Stimulated activated CD8-positive, alpha-beta memory T cell treated with anti-CD3 and anti-CD28 coated beads, Interleukin-15, amount 100 ng/mL, for 24 hours (primary cell): ENCODE results near the gene FAM43A.

Experiments
- DNase-seq: peaks from one replicate; pipeline ENCODE4 v3.0.0-alpha.2; 2020; ENCODE audit warnings: low read depth

FAM43A gene

DNA sequence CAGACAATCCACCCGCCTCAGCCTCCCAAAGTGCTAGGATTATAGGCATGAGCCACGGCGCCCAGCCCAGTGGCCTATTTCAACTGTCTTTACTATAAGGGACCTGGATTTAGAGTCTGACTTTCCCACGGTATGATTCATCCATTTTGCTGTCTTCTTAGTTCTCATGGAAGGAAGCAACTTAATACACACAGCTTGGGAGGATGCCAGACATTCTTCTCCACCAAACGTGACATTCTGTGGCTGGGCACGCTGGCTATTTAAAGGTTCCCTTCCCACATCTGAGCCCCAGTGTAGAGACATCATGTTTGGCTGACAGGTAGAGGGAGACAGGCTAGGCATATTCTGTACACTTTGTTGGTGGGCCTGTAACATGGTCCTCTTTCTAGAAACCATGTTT is 26.2 kb downstream of the FAM43A start:
- no peak for DNase-seq

DNA sequence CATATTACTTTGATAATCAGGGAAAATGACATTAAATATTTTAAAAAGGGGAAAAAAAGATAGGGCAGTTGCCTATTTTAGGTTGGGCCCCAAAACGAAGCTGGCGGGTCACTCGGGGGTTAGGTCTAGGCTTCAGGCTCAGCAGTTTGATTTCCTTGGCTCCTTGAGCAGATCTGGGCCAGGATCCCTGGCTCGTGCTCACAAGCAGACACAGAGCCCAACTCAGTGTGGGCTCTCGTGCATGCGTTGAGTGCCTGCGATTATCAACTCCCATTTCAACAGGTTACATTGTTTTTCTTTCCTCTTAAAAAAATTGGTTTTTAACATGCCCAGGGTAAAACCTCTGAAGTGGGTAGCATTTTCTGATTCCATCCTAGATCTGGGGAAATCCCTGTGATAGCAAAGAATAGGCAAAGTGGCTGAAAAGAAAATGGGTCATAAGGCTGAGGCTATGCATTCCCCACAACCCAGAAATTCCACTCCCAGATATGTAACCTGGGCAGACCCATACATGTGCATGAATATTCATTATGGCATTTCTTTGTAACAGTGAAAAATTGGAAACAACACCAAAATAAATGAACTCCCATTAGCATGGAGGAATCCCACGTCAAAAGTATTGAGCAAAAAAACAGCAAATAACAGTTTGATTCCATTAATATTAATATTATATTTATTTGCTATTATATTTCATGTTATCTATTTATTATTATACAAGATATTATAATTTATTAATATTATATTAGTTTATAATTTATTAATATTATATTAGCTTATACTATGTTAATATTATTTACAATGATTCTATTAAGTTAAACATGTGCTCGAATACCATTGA is 27.8 kb downstream of the FAM43A start:
- DNase-seq, result no peak

DNA sequence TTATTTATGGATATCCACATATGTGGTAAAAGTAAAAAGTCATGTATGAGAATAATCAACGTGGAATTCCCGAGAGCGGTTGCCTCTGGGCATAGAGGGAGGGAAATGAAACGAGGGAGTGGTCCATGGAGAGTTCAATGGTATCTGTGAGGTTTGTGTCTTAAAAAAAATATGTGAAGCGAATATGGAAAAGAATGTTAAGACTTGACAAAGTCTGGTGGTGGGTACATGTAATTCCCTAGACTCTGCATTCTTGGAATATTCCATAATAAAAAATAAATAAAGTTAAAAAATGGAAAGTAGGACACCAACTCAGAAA is 28.4 kb downstream of the FAM43A start:
- no peak for DNase-seq

DNA sequence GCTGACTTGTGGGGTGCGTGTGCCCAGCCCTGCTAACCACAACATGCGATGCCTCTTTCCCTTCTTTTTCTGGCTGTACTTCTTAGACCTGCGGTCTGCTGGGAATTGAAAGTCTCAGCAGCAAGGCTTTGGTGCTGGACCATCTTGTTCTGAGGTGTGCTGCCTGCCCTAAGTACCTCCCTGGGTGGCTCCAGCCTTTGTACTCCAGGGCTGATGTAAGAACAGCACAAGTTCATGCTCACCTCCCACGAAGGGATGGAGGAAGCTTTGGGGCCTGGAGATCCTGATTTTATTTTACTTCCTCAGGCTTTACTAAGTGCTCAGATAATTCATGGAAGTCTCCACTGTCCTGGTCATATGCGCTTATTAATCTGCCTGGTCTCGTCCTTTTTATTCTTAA is 28.9 kb downstream of the FAM43A start:
- DNase-seq, result no peak

DNA sequence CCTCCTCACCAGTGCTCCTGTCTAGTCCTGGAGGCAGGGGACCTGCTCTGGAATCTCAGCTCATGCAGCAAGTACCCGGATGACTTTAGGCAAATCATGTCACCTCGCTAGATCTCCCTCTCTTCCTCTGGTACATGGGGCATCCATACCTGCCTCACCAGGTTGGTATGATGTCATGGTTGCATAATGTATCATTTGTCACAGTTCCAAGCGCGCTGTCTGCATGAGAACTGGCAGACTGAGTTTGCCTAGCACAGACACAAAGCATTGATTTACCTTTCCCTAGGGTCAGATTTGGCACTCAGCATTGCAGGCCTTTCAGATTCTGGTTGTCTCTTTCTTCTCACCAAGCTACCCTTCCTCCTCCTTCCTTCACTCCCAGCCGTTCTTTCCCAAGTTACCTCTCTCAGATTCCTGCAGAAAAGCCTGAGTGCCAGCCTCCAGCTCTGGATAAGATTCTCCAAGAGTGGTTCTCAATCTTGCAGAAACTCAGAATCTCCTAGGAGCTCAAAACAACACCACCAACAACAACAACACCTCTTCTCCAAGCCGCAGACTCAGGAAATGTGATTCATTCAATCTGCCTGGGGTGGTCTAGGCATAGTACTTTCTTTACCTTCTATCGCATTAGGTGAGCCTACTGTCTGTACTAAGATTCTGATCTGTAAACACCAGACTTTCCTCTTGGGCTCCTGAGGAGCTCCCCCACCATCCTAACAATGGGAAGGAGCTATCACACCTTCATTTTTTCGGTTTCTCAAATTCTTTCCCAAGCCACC is 29.5 kb downstream of the FAM43A start:
- DNase-seq, result no peak

DNA sequence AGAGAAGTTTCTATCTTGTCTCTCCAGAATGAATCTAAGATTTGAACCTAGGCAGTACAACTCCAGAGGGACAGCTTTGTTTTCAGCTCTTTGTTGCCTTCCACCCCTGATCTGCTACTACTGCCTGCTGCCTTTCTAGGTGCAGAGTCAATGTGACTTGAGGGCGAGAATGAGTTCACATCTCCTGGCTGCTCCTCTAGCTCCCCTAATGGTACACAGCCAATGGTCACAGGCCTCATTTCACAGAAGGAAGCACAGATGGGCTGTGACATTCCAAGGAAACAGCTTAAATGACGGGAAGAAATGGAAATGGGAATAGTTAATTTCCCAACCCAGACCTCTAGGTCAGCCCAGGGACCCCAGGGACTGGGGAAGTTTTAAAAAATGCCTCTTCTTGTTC is 32.4 kb downstream of the FAM43A start:
- no peak for DNase-seq

DNA sequence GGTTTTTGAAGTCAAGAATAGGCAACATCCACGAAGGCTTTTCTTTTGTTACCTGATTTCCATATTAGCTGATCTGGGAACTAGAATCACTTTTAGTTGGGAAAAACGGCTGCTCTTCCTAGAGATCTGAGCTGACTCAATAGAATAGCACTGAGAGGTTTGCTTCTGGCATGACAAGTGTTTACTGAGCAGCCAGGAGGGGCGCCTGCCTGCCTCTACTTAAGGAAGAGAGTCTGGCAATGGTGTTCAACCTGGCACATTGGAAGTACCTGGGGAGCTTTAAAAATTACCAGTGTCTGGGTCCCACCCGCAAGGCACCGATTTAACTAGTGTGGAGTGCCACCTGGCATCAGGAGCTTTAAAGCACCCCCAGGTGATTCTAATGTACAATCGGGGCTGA is 34.4 kb downstream of the FAM43A start:
- DNase-seq, result no peak

DNA sequence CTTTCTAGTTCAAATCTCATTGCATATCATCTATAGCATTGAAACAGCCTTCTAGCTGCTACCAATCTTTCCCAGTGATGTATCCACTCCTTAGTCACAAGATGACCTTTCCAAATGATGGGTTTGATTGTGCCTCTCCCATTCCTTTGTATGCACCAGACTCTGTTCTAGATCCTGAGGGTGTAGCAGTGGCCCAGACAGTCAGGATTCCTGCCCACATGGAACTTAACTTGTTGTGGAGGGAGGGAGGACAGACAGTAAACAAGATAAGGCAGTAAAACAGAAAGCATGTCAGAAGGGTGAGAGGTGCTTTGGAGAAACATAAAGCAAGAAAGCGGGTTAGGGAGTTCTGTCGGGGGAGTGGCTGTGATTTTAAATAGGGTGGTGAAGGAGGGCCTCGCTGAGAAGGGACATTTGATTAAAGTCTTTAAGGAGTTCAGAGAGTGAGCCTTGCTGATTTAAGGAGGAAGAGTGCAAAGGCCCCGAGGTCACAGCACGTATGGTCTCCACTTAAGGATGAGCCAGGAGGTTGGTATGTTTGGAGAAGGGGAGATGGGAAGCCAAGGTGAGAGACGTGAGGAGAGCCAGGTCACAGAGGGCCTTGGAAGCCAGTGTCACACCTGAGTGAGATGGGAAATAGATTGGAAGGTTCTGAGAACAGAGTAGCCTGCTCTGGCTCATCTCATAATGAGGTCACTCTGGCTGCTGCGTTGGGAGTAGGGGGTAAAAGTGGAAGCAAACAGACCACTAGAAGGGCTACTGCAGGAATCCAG is 38.3 kb downstream of the FAM43A start:
- DNase-seq, result no peak

DNA sequence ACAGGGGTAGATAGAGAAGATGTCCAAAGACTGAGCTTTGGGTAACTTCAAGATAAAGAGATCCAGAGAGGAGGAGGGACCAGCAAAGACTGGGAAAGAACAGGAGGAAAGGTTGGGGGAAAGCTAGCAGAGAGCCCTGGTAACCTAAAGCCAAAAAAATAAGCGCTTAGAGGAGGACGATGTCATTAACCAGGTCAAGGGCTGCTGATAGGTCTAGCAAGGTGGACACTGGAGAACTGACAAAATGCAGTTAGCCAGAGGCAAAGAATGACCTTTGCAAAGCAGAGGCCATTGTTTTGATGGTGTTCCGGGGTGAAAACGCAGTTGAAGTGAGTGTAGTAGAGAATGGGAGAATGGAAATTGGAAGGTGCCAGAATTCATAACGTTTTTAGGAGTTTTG is 39.7 kb downstream of the FAM43A start:
- no peak for DNase-seq

DNA sequence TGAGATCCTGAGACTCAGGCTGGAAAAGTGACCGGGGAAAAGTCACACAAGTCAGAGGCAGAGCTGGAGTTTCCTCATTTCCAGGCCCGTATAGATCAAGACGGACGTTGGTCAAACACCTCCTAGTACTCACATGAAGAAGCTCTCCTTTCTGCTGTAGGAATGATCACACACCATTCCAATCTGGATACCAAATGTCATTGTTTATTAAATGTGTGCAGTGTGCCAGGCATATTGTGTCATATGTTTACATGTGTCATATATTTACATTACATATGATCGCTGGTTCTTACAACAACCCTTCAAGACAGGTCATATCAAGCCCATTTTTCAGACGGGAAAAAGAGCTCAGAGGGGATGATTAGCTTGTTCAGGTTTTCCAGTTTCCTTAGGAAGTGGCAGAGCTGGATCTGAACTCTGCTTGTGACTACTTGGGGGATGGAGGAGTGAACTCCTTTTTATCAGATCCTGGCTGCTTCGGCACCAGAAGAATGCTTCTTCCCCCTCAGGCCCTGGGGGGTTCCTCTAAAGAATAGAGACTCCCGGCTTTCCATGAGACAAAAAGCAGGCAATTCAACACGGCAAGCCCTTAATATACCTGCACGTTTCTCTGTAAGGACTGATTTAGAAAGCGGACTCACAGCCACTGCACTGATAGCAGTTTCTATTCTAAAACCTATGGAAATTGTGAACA is 41.9 kb downstream of the FAM43A start:
- no peak for DNase-seq

DNA sequence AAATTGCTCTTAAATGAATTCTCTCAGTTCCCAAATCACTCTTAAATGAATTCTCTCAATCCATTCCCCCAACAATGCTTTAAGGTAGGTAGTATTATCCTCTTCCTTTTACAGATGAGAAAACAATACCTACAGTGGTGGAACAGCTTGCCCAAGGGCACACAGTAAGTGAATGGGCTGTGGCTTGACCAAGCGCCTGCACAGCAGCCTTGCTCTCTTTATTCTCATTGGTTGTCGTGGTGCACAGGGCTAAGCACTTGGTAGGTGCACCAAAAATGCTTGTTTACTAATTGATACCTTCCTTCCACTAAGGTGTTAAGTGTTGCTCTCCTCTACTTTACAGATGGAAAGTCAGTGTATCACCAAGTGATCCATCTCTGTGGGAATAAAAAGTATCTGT is 43.3 kb downstream of the FAM43A start:
- DNase-seq, result no peak

DNA sequence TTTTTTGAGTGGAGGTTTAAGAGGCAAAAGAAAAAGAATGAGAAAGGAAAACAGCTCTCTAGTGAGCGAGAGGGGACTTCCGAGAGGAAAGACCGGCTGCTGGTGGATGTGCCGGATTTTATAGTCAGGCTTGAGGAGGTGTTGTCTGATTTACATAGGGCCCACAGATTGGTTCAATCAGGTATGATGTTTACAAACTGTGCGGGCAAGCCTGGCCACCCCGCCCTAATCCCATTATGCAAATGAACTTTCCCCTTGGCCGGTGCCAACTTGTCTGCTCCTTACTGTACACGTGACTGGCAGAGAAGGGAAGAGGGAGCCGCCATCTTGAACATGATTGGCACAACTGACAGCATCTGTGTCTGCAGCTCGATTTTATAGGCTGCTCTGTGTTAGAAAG is 44.7 kb downstream of the FAM43A start:
- DNase-seq, result no peak

DNA sequence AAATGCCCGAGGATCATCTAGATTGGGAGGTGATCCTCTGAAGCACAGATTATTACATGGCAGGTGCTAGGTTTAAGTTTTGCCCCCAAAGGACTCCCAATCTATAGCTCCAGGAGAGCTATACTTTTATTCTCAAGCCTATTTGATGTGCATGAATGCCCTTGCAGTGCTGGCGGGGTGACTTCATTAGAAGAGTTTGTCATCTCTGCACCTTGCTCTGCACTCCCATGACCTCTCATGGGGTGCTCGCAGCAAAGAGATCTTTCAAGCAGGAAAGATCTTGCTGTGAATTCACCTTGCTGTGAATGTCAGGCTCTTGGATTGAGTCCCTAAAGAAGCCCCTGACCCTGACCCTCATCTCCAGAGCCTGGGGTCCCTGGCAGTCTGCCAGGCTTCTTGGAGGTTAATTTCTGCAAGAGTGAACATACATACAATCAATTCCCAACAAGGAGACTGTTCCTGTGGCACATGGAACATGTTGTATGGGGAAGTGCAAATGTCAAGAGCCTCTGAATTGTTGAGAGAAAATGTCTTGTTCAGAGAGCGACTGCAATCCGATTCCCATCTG is 45.9 kb downstream of the FAM43A start:
- DNase-seq, result no peak

DNA sequence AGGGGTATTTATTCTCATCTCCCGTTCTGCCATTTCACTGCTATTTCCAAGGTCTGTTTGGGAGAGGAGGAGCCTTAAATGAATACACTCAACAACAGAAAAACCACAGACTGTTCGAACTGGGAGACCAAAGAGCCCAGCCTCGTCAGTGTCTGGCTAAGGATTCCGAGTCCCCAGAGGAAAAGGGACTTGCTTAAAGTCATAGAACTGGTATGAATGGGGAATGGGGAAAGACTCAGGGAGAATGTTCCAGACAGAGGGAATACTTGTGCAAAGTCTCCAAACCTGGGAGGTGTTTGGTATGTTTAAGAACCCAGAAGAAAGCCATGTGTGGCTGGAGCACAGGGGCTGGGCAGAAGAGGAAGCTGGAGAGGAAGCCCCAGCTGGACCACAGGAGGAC is 46.9 kb downstream of the FAM43A start:
- DNase-seq, result no peak

DNA sequence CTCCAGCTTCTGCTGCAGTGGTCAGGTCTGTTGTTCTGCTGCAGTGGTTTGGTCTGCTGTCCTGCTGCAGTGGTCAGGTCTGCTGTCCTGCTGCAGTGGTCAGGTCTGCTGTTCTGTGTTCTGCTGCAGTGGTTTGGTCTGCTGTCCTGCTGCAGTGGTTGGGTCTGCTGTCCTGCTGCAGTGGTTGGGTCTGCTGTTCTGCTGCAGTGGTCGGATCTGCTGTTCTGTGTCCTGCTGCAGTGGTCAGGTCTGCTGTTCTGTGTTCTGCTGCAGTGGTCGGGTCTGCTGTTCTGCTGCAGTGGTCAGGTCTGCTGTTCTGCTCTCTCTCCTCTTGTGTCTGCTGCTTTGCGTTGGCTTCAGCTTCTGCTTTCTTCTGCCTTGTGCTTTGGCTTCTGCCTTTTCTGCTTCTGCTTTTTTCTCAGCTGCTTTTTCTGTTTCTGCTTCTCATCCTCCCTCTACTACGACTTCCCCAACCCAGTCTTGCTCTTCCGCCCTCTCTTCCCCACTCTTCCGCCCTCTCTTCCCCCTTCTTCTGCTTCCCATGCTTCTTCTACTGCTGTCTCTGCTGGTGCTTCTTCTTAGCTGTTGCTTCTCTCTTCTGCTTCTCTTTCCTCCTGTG is 50.7 kb downstream of the FAM43A start:
- no peak for DNase-seq

DNA sequence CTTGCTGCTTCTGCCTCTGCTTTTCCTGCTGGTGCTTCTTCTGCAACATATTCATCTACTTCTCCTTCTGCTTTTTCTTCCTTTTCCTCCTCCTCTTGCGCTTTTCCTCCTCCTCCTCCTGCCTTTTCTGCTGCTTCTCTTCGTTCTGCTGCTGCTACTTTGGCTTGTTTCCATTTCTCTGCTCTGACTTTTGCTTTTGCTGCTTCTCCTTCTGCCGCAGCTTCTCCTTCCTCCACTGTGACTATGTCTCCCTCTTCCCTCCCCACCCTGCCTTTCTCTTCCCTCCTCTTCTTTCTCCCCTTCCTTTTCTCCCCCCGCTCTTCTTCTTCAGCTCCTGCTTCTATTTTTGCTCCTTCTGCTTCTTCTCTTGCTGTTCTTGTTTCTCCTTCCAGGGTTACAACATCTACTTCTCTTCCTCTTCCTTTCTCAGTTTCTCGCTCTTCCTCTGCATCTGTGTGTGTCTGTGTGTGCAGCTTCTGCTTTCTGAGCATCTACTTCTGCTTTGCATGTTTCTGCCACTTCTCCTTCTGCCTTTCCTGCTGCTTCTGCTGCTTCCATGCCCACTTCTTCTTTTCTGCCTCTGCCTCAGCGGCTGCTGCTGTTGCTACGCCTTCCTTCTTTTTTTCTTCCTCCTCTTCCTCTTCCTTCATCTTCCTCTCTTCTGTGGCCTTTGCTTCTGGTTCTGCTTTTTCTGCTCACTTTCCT is 51.4 kb downstream of the FAM43A start:
- no peak for DNase-seq
